Measurements from ENCODE around the gene PSMD8.
"Not testable (repeated sequence)": the region's sequence is repeated elsewhere in the genome, so short reads cannot be mapped to it uniquely, and the experiment has no call there.

Gene PSMD8

GRCh38 chr19:38374332-38375097, at the start of gene PSMD8:
PSMD8 (plus strand) TSS chr19:38374571; CDS start chr19:38374602, 31 bp downstream.
- DNase-seq (ENCODE audit: low spot score) = peak; percentile 99

DNA sequence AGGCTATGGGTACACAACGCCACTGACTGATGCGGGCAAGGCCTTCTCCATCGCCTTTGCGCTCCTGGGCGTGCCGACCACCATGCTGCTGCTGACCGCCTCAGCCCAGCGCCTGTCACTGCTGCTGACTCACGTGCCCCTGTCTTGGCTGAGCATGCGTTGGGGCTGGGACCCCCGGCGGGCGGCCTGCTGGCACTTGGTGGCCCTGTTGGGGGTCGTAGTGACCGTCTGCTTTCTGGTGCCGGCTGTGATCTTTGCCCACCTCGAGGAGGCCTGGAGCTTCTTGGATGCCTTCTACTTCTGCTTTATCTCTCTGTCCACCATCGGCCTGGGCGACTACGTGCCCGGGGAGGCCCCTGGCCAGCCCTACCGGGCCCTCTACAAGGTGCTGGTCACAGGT, 47.8 kb upstream of the PSMD8 start:
- no peak for DNase-seq (ENCODE audit: low spot score)

DNA sequence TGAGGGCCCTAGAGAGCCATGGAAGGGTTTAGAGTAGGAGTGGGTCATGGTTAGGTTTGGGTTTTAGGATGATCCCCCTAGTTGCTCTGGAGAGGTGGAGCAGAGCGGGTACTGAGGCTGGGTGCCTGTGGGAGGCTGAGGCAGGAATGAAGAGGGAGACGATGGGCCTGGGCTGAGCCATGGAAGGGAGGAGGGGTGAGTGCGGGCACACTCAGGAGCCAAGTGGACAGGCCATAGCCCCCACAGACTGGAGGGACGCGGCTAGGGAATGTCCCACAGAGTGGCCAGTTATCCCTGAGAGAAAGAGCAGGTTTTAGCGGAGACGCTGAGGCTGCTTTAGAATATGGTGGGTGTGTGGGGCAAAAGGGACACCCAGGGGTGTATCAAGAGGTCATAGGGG, 44.7 kb upstream of the PSMD8 start:
- no peak for DNase-seq (ENCODE audit: low spot score)

GRCh38 chr19:38331728-38332127, 42.6 kb upstream of the PSMD8 start:
- DNase-seq (ENCODE audit: low spot score) = no peak

- DNase-seq (ENCODE audit: low spot score) = no peak
These were observed 41.1 kb upstream of the PSMD8 start for GRCh38 chr19:38333245-38333644.

GRCh38 chr19:38335949-38336637, 38.3 kb upstream of the PSMD8 start:
- peak; percentile 93 for DNase-seq (ENCODE audit: low spot score)

DNA sequence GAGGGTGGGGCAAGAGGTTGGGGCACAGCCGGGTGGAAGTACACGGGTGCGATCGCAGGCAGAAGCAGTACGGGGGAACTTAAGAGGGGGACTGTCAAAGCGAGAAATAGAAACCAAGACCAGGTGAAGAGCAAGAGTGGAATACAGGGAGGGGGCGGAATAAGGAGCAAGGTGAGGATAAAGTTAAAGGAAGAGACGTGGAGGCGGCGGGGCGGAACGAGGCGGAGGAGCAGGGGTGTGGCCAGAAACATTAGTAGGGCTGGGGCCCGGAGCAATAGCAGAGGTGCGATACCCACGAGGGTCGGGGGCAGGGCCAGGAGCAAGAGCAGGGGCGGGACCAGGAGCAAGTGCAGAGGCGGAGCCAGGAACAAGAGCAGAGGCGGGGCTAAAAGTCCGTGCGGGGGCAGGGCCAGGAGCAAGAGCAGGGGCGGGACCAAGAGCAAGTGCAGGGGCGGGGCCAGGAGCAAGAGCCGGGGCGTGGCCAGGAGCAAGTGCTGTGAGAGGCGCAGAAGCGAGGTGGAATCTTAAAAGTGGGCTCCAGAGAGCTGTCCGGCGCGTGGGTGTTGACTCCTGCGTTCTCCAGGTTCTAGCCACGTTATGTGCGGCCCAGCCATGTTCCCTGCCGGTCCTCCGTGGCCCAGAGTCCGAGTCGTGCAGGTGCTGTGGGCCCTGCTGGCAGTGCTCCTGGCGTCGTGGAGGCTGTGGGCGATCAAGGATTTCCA, 37.6 kb upstream of the PSMD8 start:
- peak; percentile 74 for DNase-seq (ENCODE audit: low spot score)

- DNase-seq (ENCODE audit: low spot score) = no peak
These were observed 37.1 kb upstream of the PSMD8 start for GRCh38 chr19:38337360-38337653.

GRCh38 chr19:38339011-38339410, 35.4 kb upstream of the PSMD8 start:
- DNase-seq (ENCODE audit: low spot score) = not testable (repeated sequence)

- DNase-seq (ENCODE audit: low spot score) = no peak
These were observed 33.4 kb upstream of the PSMD8 start for GRCh38 chr19:38340927-38341326.

DNA sequence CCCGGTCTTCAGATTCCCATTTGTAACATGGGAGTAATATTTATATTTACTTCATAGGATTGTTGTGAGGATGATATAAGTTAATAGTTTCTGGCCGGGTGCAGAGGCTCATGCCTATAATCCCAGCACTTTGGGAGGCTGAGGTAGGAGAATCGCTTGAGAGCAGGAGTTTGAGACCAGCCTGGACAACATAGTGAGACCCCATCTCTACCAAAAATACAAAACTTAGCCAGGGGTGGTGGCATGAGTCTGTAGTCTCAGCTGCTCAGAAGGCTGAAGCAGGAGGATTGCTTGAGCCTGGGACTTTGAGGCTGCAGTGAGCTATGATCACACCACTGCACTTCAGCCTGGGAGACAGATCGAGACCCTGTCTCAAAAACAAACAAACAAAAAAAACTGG, 27.5 kb upstream of the PSMD8 start:
- no peak for DNase-seq (ENCODE audit: low spot score)

- DNase-seq (ENCODE audit: low spot score) = no peak
These were observed 23.5 kb upstream of the PSMD8 start for GRCh38 chr19:38350883-38351282.

- DNase-seq (ENCODE audit: low spot score) = no peak
These were observed 22.4 kb upstream of the PSMD8 start for GRCh38 chr19:38351865-38352395.

DNA sequence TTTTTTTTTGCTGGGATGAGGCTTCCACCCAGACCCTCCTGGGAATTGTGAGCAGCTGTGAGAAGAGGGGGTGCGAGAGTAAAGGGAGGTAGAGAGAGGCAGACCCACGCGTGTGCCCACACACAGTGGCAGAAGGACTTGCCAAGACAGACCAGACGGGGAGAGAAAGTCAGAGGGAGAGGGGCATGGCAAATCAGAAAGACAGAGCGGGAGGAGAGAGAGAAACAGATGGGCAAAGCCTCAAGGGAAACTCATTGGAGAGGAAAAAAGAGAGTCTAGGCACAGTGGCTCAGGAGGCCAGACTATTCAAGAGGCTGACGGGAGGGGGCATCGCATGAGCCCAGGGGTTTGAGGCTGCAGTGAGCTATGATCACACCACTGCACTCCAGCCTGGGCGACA, 21.8 kb upstream of the PSMD8 start:
- no peak for DNase-seq (ENCODE audit: low spot score)

DNA sequence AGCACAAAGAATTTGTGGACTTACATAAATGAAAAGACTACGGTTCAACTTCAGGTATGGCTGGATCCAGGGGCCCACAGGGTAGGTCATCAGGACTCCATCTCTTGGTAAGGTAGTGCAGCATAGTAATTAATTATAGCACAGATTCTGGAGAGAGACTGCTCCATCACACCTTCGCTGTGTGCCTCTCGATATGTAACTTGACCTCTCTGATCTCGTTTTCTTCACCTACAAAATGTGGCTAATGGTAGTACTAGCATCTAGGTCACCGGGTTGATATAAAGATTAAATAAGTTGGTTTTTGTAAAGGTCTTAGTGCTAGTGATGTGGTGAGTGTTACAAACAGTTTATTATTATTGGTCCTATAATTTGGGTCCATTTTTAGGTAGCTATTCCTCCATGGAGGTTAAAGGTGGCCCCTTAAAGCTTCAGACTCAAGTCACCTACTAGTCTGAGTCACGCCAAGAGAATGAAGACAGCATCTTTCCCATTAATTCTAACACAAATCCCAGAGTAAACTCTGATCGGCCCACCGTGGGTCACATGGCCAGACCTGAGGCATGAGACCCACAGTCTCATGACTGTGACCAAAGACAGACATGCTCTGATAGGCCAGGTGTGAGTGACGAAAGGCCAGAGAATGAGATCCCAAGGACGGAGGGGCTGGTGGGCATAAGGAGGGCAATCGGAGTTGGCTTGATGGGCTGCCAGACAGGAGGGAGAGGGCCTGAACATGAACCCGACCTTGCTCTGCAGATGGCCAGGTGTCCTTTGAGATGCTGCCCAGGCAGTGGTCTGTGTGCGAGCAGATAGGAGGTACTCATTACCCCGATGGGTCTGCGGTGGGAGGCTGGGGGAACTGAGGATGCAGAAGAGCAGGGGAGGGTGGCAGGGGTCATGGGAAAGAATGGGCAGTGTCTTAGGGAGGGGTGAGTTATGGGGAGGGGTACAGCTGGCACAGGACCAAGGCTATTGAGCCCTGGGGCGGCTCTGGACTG, 18.3 kb upstream of the PSMD8 start:
- no peak for DNase-seq (ENCODE audit: low spot score)

GRCh38 chr19:38358071-38358470, 16.3 kb upstream of the PSMD8 start:
- no peak for DNase-seq (ENCODE audit: low spot score)

GRCh38 chr19:38359242-38360021, 14.9 kb upstream of the PSMD8 start:
- DNase-seq (ENCODE audit: low spot score) = no peak

- DNase-seq (ENCODE audit: low spot score) = no peak
These were observed 14.0 kb upstream of the PSMD8 start for GRCh38 chr19:38360351-38360750.

- DNase-seq (ENCODE audit: low spot score) = no peak
These were observed 13.3 kb upstream of the PSMD8 start for GRCh38 chr19:38360839-38361631.

GRCh38 chr19:38361633-38362075, 12.7 kb upstream of the PSMD8 start:
- peak; percentile 63 for DNase-seq (ENCODE audit: low spot score)
